PFSK-1 (cell line): ENCODE results near the gene LRRC36.

ENCODE experiments used
- FOXP2 ChIP-seq: optimal IDR thresholded peaks from 2 replicates; pipeline ENCODE3; 2011; ENCODE audit warnings: borderline replicate concordance, control low read depth, inconsistent platforms; ENCODE audit not compliant: insufficient read depth; ENCODE audit errors: extremely low read length, extremely low read depth
- POLR2AphosphoS5 ChIP-seq: IDR thresholded peaks from 2 replicates; pipeline ENCODE4 v1.6.1; 2012; ENCODE audit warnings: low read depth, mild to moderate bottlenecking, control low read depth, low read length, moderate library complexity
- REST ChIP-seq, 2 experiments: IDR thresholded peaks; 2 replicates each; pipeline versions ENCODE4 v1.6.1 to v1.8.0; 2011 to 2012; ENCODE audit warnings: low read depth in 2 of 2, low read length in 2 of 2, control low read depth in 1 of 2, inconsistent platforms in 1 of 2, mild to moderate bottlenecking in 1 of 2, moderate library complexity in 1 of 2; ENCODE audit not compliant: insufficient read depth in 1 of 2
- SIN3A ChIP-seq: IDR thresholded peaks from 2 replicates; pipeline ENCODE4 v1.6.1; 2012; ENCODE audit warnings: mild to moderate bottlenecking, low read length, moderate library complexity, borderline replicate concordance; ENCODE audit not compliant: insufficient read depth
- TAF1 ChIP-seq: IDR thresholded peaks from 2 replicates; pipeline ENCODE4 v1.6.1; 2012; ENCODE audit warnings: low read length, control low read depth, borderline replicate concordance; ENCODE audit not compliant: insufficient read depth

Gene LRRC36

GRCh38 chr16:67417333-67418061 is 90.9 kb downstream of the LRRC36 start:
- TF ChIP-seq TAF1 (no peak), REST (IDR thresholded peaks at IDR 0.05; ENCODE audit: insufficient read depth in 1 of 2, low read depth in 2 of 2, low read length in 2 of 2) (no peak), FOXP2 (no peak), SIN3A (no peak), POLR2AphosphoS5 (no peak)

- TF ChIP-seq FOXP2 (no peak), POLR2AphosphoS5 (no peak), SIN3A (no peak), TAF1 (no peak)
Observed at GRCh38 chr16:67419502-67419901, 92.9 kb downstream of the LRRC36 start.

- TF ChIP-seq FOXP2, result no peak
- no peak for TF ChIP-seq REST (IDR thresholded peaks at IDR 0.05; ENCODE audit: insufficient read depth in 1 of 2, low read depth in 2 of 2, low read length in 2 of 2)
- TF ChIP-seq TAF1, result no peak
- no peak for TF ChIP-seq POLR2AphosphoS5
- TF ChIP-seq SIN3A, result no peak
Observed at GRCh38 chr16:67419931-67420330, 93.3 kb downstream of the LRRC36 start.

- TF ChIP-seq REST (IDR thresholded peaks at IDR 0.05; ENCODE audit: insufficient read depth in 1 of 2, low read depth in 2 of 2, low read length in 2 of 2), result no peak
- TF ChIP-seq FOXP2, result no peak
- TF ChIP-seq TAF1, result no peak
Observed at GRCh38 chr16:67421030-67421429, 94.4 kb downstream of the LRRC36 start.

GRCh38 chr16:67423015-67423414 is 96.4 kb downstream of the LRRC36 start:
- TF ChIP-seq REST (IDR thresholded peaks at IDR 0.05; ENCODE audit: insufficient read depth in 1 of 2, low read depth in 2 of 2, low read length in 2 of 2) (no peak), POLR2AphosphoS5 (no peak), FOXP2 (no peak), SIN3A (no peak), TAF1 (no peak)
